SU-DHL-6 (cell line): Measurements from ENCODE around the gene KCNN3.

Experiments used
- H2AFZ ChIP-seq: fragments of 200-600 bp; sonication (generic); 2 replicates; pipeline ENCODE4 v1.6.1; 2014; ENCODE audit warnings: low read depth, mild to moderate bottlenecking, moderate library complexity, mixed read lengths, antibody characterized with exemption, low read length; ENCODE audit not compliant: severe bottlenecking
- H3F3A ChIP-seq: fragments of 200-600 bp; shearing (Covaris generic); 2 replicates; pipeline ENCODE4 v1.6.0; 2016; ENCODE audit warnings: antibody characterized with exemption, mild to moderate bottlenecking; ENCODE audit not compliant: insufficient read depth
- H3K27ac ChIP-seq: fragments of 200-600 bp; sonication (generic); 2 replicates; pipeline ENCODE4 v1.5.1; 2016; ENCODE audit warnings: low read depth, mild to moderate bottlenecking, low read length, moderate library complexity, mixed read lengths
- H3K27me3 ChIP-seq: fragments of 200-600 bp; sonication (generic), shearing (Covaris generic); 2 replicates; pipeline ENCODE4 v1.6.0; 2014; ENCODE audit warnings: mild to moderate bottlenecking, low read length
- H3K36me3 ChIP-seq: fragments of 200-600 bp; sonication (generic); 2 replicates; pipeline ENCODE4 v1.6.1; 2014; ENCODE audit warnings: mild to moderate bottlenecking, low read length, mixed read lengths
- H3K4me2 ChIP-seq: fragments of 300-600, 200-600 bp; shearing (Covaris generic), sonication (generic); 2 replicates; pipeline ENCODE4 v1.6.0; 2014; ENCODE audit warnings: low read length, low read depth, mild to moderate bottlenecking; ENCODE audit not compliant: poor library complexity, severe bottlenecking
- H3K4me3 ChIP-seq: fragments of 200-600 bp; sonication (generic); 2 replicates; pipeline ENCODE4 v1.5.1; 2014; ENCODE audit warnings: antibody characterized with exemption, low read length, mild to moderate bottlenecking, mixed read lengths; ENCODE audit not compliant: insufficient read depth, poor library complexity, severe bottlenecking
- H3K79me2 ChIP-seq: fragments of 200-600 bp; sonication (generic); 2 replicates; pipeline ENCODE4 v1.6.1; 2014; ENCODE audit warnings: mild to moderate bottlenecking, low read length, moderate library complexity; ENCODE audit not compliant: insufficient read depth
- H3K9ac ChIP-seq: fragments of 200-600 bp; sonication (generic); 2 replicates; pipeline ENCODE4 v1.7.0; 2014; ENCODE audit warnings: mild to moderate bottlenecking, low read length
- H3K9me2 ChIP-seq: fragments of 200-600 bp; sonication (generic); replicated peaks from 2 replicates; pipeline ENCODE4 v1.6.1; 2014; ENCODE audit warnings: low read length; ENCODE audit not compliant: insufficient read depth
- H3K9me3 ChIP-seq: fragments of 200-600 bp; sonication (generic); 2 replicates; pipeline ENCODE4 v1.6.1; 2014; ENCODE audit warnings: low read length, mixed read lengths; ENCODE audit not compliant: insufficient read depth
- H4K20me1 ChIP-seq: fragments of 200-600 bp; sonication (generic); 2 replicates; pipeline ENCODE4 v1.6.1; 2014; ENCODE audit warnings: low read depth, mild to moderate bottlenecking, antibody characterized with exemption, low read length, moderate library complexity, mixed read lengths
- CTCF ChIP-seq: fragments of 200-600 bp; sonication (generic); IDR thresholded peaks from one replicate; pipeline ENCODE4 v1.5.1; 2017; ENCODE audit warnings: antibody characterized with exemption, mild to moderate bottlenecking, low read length, moderate library complexity; ENCODE audit not compliant: insufficient read depth, poor library complexity, severe bottlenecking
- EZH2phosphoT487 ChIP-seq: fragments of 200-600 bp; sonication (generic), shearing (Covaris generic); conservative IDR thresholded peaks from 2 replicates; pipeline ENCODE4 v1.6.1; 2018; ENCODE audit warnings: mild to moderate bottlenecking, antibody characterized with exemption, low read length, moderate library complexity, mixed read lengths

KCNN3 gene

GRCh38 chr1:154759196-154759595 is 110.9 kb downstream of the KCNN3 start:
- H3K36me3 ChIP-seq: no peaks in the 10 kb centered on the region
- H3K79me2 ChIP-seq: no peaks in the 10 kb centered on the region
- no peak overlapping the region for H2AFZ ChIP-seq
- no peaks in the 10 kb centered on the region for H3F3A ChIP-seq
- TF ChIP-seq EZH2phosphoT487 (no peak), CTCF (no peak)
- H3K9me3 ChIP-seq: no peaks in the 10 kb centered on the region
- no peak overlapping the region for H3K9ac ChIP-seq
- no peaks in the 10 kb centered on the region for H3K9me2 ChIP-seq
- no peak overlapping the region for H3K4me2 ChIP-seq
- H3K27me3 ChIP-seq: no peaks in the 10 kb centered on the region
- no peak overlapping the region for H3K4me3 ChIP-seq
- H3K27ac ChIP-seq: no peak overlapping the region
- H4K20me1 ChIP-seq: no peaks in the 10 kb centered on the region

DNA sequence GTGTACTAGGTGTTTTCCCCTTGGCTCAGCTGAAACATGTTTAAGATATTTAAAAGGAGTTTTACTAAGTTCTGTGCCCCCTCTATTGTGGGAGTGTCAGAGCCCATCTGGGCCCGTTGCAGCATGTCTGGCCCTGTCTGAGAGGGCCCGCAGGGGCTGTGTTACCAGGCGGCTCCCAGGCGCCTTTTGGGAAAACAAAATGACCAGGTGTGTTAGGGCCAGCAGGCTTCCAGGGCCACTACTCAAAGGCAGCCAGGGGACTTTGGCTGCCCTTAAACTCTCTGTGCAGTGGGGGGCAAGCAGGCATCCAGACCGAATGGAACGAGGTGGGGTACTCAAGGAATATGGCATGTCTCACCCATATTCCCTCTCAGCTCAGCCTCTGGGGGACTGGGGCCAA is 111.7 kb downstream of the KCNN3 start:
- H2AFZ ChIP-seq: no peak overlapping the region
- H3K9me2 ChIP-seq: no peaks in the 10 kb centered on the region
- H3K4me3 ChIP-seq: no peak overlapping the region
- H3F3A ChIP-seq: no peaks in the 10 kb centered on the region
- H3K79me2 ChIP-seq: no peaks in the 10 kb centered on the region
- no peaks in the 10 kb centered on the region for H3K27me3 ChIP-seq
- H3K27ac ChIP-seq: no peak overlapping the region
- no peak overlapping the region for H3K4me2 ChIP-seq
- H4K20me1 ChIP-seq: no peaks in the 10 kb centered on the region
- H3K9me3 ChIP-seq: no peaks in the 10 kb centered on the region
- H3K36me3 ChIP-seq: no peaks in the 10 kb centered on the region
- H3K9ac ChIP-seq: no peak overlapping the region
- no peak for TF ChIP-seq CTCF
- no peak for TF ChIP-seq EZH2phosphoT487

DNA sequence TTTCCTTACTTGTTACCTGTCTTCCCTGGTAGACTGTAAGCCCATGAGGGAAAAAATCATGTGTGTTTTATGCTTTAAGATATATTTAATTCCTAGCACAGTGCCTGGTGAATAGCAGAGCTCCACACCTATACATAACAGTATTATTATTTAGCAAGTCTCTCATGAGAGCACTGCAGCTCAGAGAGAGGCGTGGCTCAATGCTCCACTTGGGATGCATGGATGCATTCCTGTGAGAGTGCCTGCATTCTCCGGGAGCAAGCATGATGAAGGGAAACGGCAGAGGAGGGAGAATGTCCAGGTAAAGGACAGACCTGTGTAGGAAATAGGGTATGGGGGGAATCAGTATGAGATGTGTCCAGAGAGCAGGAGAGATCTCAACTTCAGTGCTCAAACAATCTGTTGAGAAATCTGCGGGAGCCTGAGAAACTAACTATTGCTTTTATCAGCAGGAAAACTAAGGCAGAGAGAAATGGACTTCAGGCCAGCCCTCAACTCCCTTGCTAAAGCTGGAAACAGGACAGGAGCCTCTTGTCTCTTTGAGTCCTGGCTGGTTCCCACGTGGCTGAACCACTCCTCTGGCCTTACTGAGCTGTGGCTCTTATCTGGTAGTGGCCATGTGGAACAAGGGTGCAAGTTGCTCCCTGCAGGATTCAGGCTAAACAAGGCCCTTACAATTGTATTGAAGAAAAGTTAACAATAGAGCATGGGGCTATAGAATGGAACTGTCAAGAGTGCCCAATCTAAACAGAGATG is 113.1 kb downstream of the KCNN3 start:
- no peaks in the 10 kb centered on the region for H3K9me3 ChIP-seq
- H3K27me3 ChIP-seq: no peaks in the 10 kb centered on the region
- H3K27ac ChIP-seq: no peak overlapping the region
- no peaks in the 10 kb centered on the region for H3F3A ChIP-seq
- H2AFZ ChIP-seq: no peak overlapping the region
- no peaks in the 10 kb centered on the region for H4K20me1 ChIP-seq
- no peak overlapping the region for H3K4me2 ChIP-seq
- TF ChIP-seq EZH2phosphoT487 (no peak), CTCF (no peak)
- H3K79me2 ChIP-seq: no peaks in the 10 kb centered on the region
- H3K9me2 ChIP-seq: no peaks in the 10 kb centered on the region
- H3K4me3 ChIP-seq: no peak overlapping the region
- no peaks in the 10 kb centered on the region for H3K36me3 ChIP-seq
- no peak overlapping the region for H3K9ac ChIP-seq
